Stomach smooth muscle (tissue), 2 donors: ENCODE measurements around the gene BUB3.

Source experiments
- H3K27ac ChIP-seq: one replicate; pipeline ENCODE4 v1.7.0; 2013; ENCODE audit warnings: mild to moderate bottlenecking, low read length, inconsistent platforms
- H3K27me3 ChIP-seq, 2 donors: one replicate each; pipeline ENCODE4 v1.7.0; 2013; ENCODE audit warnings: low read length in 2 of 2; ENCODE audit not compliant: insufficient read depth in 2 of 2, control insufficient read depth in 1 of 2
- H3K36me3 ChIP-seq, 2 donors: one replicate each; pipeline ENCODE4 v1.7.0; 2013; ENCODE audit warnings: low read length in 2 of 2; ENCODE audit not compliant: control insufficient read depth in 2 of 2, insufficient read depth in 2 of 2
- H3K4me1 ChIP-seq: one replicate; pipeline ENCODE4 v1.7.0; 2013; ENCODE audit warnings: low read length; ENCODE audit not compliant: control insufficient read depth, insufficient read depth
- H3K4me3 ChIP-seq, 2 donors: one replicate each; pipeline ENCODE4 v1.7.0; 2013; ENCODE audit warnings: low read length in 2 of 2
- H3K9ac ChIP-seq, 2 donors: one replicate each; pipeline ENCODE4 v1.7.0; 2013; ENCODE audit warnings: low read length in 2 of 2, mild to moderate bottlenecking in 1 of 2
- H3K9me3 ChIP-seq, 2 donors: one replicate each; pipeline ENCODE4 v1.7.0; 2013; ENCODE audit warnings: low read length in 2 of 2; ENCODE audit not compliant: control insufficient read depth in 2 of 2
- donor health status: healthy.
- donor health status: Pancreatic carcinoma.

The BUB3 gene, protein sequence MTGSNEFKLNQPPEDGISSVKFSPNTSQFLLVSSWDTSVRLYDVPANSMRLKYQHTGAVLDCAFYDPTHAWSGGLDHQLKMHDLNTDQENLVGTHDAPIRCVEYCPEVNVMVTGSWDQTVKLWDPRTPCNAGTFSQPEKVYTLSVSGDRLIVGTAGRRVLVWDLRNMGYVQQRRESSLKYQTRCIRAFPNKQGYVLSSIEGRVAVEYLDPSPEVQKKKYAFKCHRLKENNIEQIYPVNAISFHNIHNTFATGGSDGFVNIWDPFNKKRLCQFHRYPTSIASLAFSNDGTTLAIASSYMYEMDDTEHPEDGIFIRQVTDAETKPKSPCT

DNA sequence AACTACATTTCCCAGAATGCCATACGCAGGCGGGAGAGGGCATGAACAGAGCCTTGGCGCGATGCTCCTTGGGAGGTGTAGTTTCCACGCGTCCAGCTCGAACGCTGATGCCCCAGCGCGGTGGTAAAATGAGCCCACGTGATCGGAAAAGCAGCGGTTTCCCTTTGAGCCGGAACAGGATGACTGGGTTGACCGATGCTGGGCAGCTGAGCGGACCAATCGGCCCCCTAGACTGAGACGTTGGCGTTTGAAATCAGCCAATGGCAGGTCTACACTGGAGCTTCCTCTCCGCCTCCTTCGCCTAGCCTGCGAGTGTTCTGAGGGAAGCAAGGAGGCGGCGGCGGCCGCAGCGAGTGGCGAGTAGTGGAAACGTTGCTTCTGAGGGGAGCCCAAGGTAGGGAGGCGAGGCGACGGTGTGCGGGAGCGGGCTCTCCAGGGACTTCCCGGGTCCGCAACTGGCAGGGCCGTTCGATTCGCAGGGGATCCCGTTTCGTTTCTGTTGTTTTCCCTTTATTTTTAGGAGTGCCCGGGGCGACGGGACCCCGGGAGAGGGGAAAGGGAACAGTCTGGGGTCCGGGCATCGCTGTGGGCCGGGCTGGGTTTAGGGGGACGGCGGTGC lies at the start of gene BUB3:
TSS of gene BUB3 (plus strand) at position 311 of the 619 bp plus-strand sequence. CDS start 516 bp downstream, outside the sequence.
- Histone ChIP-seq H3K27ac (peak within 1 kb of the TSS; percentile 88), H3K9me3 (no peaks in the 10 kb centered on the region), H3K4me1 (peaks cover 26% of the 10 kb centered on the region), H3K27me3 (peaks cover 32 to 42% of the 10 kb centered on the region in 2 donors), H3K36me3 (peaks cover 9 to 11% of the 10 kb centered on the region in 2 donors), H3K9ac (peak within 1 kb of the TSS; percentile 84 to 91), H3K4me3 (peak within 1 kb of the TSS; percentile 72 to 94)

DNA sequence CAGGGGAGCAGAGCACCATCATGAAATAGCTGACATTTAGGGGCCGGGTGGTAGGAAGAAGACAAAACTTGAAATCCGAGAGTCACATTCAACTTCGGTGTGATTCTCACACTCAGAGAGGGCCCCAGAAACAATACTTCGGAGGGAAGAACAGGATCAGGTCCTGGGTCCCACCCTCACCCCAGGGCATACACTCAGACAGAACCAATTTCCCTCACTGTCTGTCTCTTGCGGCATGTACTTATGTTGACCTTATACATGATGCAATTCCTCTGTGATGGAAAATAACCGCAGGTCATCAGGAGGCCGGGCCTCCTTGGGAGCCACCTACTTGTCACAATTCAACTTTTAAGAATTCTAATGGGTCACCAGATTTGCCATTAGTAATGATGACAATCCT lies 44.7 kb upstream of the BUB3 start:
- Histone ChIP-seq H3K4me1 (no peaks in the 10 kb centered on the region), H3K4me3 (no peak overlapping the region), H3K36me3 (no peaks in the 10 kb centered on the region), H3K9ac (no peak overlapping the region), H3K27ac (no peak overlapping the region), H3K9me3 (no peaks in the 10 kb centered on the region), H3K27me3 (peaks cover 2 to 6% of the 10 kb centered on the region in 2 donors)

DNA sequence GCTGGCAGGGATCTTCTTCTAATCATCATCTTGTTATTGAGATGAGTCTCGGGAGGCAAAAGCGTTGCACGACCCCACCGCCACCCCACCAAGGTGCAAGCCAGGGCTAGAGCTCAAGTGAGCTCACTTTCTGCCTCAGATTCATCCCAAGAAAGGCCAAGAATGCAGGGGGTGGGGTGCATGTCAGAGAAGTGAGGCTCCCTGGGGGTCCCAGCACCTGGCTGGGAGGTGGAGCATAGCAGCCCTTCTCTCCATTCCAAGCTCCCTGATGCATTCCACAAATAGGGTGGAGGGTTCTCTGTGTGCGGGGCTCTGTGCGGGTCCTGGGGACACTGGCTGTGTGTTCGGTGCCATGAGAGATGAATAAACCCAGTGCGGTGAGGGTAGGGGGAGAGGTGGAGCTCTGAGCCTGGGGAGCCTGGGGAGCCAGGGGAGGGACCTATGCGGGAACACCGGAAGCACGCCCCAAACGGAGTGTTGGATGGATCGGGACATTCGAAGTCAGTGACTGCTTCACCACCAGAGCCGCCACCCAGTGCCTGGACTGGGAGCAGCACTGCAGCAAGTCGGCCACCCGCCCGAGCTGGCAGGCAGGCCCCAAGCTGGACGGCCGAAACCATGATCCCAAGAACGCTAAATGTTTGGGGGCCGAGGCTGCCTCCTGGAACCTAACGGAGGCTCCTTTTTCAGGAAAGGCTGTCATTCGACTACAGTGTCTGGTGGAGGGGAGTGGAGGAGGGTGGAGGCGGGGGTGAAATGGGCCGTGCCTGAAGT lies 36.4 kb upstream of the BUB3 start:
- Histone ChIP-seq H3K4me3 (no peak overlapping the region), H3K27ac (no peak overlapping the region), H3K36me3 (no peaks in the 10 kb centered on the region), H3K27me3 (peaks cover 21 to 33% of the 10 kb centered on the region in 2 donors), H3K9me3 (no peaks in the 10 kb centered on the region), H3K4me1 (no peaks in the 10 kb centered on the region), H3K9ac (no peak overlapping the region)

DNA sequence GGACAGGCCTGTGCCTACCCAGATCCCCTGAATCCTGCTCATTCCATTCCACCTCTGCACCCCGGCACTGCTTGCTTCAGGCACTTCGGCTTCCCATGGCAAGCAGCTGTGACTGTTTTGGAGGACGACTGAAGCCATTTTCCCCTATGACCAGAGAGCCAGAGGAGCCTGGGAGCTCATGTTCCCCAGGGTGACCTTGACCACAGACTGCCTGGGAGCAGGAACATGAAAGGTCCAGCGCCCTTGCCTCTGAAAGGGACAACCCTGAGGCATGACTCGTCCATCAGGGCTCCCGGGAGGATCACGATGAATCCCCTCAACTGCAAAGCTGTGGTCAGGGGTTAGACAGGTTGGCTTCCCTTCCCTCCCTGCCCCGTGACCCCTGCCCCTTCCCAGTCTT lies 35.1 kb upstream of the BUB3 start:
- Histone ChIP-seq H3K9ac (no peak overlapping the region), H3K4me3 (no peak overlapping the region), H3K36me3 (no peaks in the 10 kb centered on the region), H3K27ac (no peak overlapping the region), H3K4me1 (no peaks in the 10 kb centered on the region), H3K9me3 (no peaks in the 10 kb centered on the region), H3K27me3 (peaks cover 21 to 33% of the 10 kb centered on the region in 2 donors)

DNA sequence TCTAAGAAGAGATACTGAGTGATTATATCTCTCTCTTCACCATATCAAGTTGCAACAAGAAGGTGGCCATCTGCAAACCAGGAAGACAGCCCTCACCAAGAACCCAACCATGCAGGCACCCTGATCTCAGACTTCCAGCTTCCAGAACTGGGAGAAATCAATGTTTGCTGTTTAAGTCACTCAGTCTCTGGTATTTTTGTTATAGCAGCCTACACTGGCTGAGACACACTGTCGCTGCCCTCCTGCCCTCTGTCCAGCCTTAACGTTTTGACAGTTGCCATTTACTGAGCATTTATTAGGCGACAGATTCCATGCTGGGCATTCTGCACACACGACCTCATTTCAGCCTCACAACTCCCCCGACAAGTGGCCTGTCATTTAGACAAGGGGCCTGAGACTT lies 28.0 kb upstream of the BUB3 start:
- H3K9ac ChIP-seq = no peak overlapping the region
- H3K9me3 ChIP-seq = peaks cover 0 to 10% of the 10 kb centered on the region in 2 donors
- H3K4me1 ChIP-seq = no peaks in the 10 kb centered on the region
- H3K4me3 ChIP-seq = no peak overlapping the region
- peaks cover 13 to 28% of the 10 kb centered on the region in 2 donors for H3K27me3 ChIP-seq
- H3K27ac ChIP-seq = no peak overlapping the region
- no peaks in the 10 kb centered on the region for H3K36me3 ChIP-seq

DNA sequence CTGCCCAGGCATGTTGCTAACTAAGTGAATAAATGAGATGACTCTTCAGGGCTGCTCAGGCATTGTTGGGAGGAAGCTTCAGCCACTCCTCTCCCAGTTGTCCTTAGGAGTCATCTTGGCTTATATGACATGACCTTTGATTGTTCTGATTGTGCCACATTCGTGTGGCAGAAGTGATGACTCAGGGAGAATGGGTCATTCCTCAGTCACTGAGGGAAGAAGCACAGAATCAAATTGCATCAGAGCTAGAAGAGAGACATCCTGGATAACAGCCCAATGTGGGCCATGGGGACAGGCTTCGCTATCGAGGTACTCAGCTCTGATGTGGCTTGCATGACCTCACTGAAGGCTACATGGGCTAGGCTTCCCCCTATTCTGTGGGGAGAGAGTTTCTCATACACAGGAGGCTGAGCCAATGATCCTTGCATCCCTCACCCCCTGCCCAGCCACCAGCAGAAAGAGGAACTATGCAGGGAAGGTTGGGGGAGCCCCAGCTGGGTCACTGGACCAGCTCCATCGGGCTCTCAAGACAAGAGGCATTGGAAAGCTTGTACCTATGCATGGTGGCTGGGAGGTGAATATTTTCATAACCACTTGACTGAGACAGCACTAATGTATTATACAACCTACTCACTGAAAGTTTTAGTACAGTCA lies 24.5 kb upstream of the BUB3 start:
- no peak overlapping the region for H3K27ac ChIP-seq
- no peak overlapping the region for H3K4me3 ChIP-seq
- no peak overlapping the region for H3K9ac ChIP-seq
- peaks cover 14% of the 10 kb centered on the region for H3K4me1 ChIP-seq
- peaks cover 0 to 10% of the 10 kb centered on the region in 2 donors for H3K9me3 ChIP-seq
- H3K36me3 ChIP-seq = no peaks in the 10 kb centered on the region
- peaks cover 48 to 59% of the 10 kb centered on the region in 2 donors for H3K27me3 ChIP-seq

DNA sequence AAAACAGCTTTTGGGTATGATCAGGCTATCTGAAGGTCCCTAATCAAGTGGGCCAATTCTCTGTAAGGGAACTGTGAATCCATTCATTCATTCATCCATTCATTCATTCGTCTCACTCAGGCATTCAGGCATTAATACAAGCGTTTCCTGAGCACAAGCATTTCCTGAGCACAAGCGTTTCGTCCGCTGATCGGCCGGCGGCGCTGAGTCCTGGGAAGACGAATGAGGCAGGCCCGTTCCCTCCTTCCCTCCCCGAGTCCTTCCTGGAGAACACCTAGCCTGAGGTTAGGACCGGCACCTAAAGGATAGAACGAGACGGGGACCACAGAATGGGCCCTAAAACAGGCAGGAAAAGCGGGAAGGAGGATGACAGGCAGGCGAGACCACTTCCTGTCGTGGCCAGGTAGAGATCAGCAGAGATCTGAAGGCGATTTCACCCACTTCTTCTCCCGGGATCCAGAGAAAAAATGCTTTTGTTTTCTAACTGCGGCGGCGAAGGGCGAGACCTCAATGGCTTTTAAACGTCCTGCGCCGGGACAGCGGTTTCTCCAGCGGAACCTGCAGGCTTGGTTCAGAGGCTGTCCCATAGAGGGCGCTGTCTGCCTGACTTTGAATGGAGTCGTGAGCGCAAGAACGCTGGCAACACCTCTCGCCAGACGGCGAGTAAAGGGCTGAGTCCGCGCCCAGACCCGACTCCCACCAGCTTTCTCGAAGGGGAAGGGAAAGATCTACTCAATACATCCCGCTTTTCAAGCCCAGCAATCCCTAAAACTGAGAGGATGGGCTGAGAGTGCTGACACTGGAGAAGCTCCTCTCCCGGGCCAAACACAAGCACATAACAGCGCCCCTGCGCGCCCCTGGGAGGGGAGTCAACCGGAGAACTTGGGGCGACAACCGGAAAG lies 21.4 kb upstream of the BUB3 start:
- Histone ChIP-seq H3K27me3 (peaks cover 64 to 77% of the 10 kb centered on the region in 2 donors), H3K4me1 (peaks cover 44% of the 10 kb centered on the region), H3K4me3 (peak overlapping the region; percentile 60 to 61), H3K9ac (no peak overlapping the region), H3K9me3 (peaks cover 0 to 10% of the 10 kb centered on the region in 2 donors), H3K36me3 (no peaks in the 10 kb centered on the region), H3K27ac (no peak overlapping the region)

DNA sequence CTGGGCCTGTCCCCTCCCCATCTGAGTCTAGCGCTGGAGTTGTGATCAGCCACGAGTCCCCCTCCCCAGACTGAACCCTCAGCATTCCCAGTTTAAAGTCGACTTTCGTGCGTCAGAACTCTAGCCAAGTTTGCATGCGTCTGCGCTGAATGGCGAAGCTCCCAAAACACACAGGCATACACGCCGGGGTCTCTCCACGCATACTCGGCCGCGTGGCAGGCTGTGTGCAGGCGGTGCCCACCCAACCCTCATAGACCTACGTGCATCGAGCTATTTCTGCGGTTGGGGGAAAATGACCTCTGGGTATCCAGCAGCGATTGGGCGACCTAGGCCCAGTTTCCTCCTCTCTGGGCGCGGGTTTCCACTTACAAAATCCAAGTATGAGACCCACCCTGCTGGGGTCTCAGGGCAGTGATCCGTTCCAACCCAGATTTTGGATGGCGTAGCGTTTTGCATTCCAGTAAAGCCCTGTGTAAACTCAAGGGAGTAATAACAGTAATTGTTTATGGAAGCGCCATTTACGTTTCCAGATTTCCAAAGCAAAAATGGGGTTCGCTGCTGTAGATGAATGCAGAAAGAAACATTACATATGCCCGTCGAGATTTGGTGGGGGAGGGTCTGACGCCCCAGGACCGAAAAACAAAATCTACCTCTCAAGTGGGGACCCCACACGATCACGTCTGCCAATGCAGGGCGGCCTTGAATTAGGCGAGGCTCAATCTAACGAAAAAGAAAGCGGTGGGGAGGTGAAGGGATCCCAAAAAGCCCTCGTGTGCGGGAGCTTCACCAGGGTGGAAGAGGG lies 20.5 kb upstream of the BUB3 start:
- Histone ChIP-seq H3K27me3 (peaks cover 69 to 85% of the 10 kb centered on the region in 2 donors), H3K27ac (no peak overlapping the region), H3K4me1 (peaks cover 45% of the 10 kb centered on the region), H3K9ac (no peak overlapping the region), H3K9me3 (peaks cover 0 to 2% of the 10 kb centered on the region in 2 donors), H3K36me3 (no peaks in the 10 kb centered on the region), H3K4me3 (peak overlapping the region; percentile 60 to 61)

DNA sequence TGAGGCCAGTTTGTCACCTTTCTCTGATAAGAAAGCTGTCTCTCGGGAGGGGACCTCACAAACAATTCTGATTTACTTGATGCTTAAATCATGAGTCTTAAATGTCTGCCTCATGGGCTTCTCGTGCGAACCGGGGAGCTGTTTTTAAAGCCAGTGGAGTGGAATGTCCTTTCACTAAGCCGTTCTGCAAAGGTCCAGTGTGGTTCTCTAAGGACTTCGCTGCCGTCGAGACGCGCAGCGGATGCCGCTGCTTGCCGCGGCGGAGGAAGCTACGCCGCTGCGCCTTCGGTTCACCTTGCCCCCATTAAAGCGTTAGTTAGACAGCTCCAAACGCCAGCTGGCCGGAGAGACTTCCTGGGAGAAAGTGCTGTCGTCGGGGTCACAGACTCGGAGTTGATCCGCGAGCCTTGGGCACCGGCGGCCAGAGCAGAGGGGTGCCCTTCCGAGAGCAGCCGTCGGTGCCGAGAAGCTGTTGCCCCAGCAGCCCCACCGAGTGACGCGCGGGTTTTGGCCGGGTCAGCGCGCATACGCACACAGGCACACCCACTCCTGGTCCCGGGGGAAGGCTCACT lies 19.8 kb upstream of the BUB3 start:
- no peaks in the 10 kb centered on the region for H3K9me3 ChIP-seq

More for the DNA sequence above, 19.8 kb upstream of the BUB3 start:
- no peak overlapping the region for H3K27ac ChIP-seq
- H3K4me3 ChIP-seq = no peak overlapping the region
- H3K27me3 ChIP-seq = peaks cover 68 to 87% of the 10 kb centered on the region in 2 donors
- H3K4me1 ChIP-seq = peaks cover 45% of the 10 kb centered on the region
- H3K9ac ChIP-seq = no peak overlapping the region
- no peaks in the 10 kb centered on the region for H3K36me3 ChIP-seq
